Activated naive CD4-positive, alpha-beta T cell treated with anti-CD3 and anti-CD28 coated beads, Interleukin-2, amount 50 U/mL, for 24 hours (primary cell): ENCODE measurements around the gene GAL.

Experiments used
- H3K27ac Mint-ChIP-seq: one replicate; pipeline ENCODE4 v1.8.0; 2021; ENCODE audit warnings: mild to moderate bottlenecking, mixed read lengths
- H3K27me3 Mint-ChIP-seq: one replicate; pipeline ENCODE4 v1.8.0; 2021; ENCODE audit warnings: mixed read lengths
- H3K36me3 Mint-ChIP-seq: one replicate; pipeline ENCODE4 v1.8.0; 2021; ENCODE audit warnings: mixed read lengths
- H3K4me1 Mint-ChIP-seq: one replicate; pipeline ENCODE4 v1.8.0; 2021; ENCODE audit warnings: mixed read lengths
- H3K4me3 Mint-ChIP-seq: one replicate; pipeline ENCODE4 v1.8.0; 2021; ENCODE audit warnings: mild to moderate bottlenecking, mixed read lengths
- H3K9me3 Mint-ChIP-seq: one replicate; pipeline ENCODE4 v1.8.0; 2021; ENCODE audit warnings: mixed read lengths

The GAL gene

GRCh38 chr11:68654978-68655377 is 29.4 kb upstream of the GAL start:
- H3K27me3 Mint-ChIP-seq, result no peaks in the 10 kb centered on the region
- no peaks in the 10 kb centered on the region for H3K36me3 Mint-ChIP-seq
- H3K4me3 Mint-ChIP-seq, result no peak overlapping the region
- no peak overlapping the region for H3K27ac Mint-ChIP-seq
- H3K4me1 Mint-ChIP-seq, result no peaks in the 10 kb centered on the region
- no peaks in the 10 kb centered on the region for H3K9me3 Mint-ChIP-seq

DNA sequence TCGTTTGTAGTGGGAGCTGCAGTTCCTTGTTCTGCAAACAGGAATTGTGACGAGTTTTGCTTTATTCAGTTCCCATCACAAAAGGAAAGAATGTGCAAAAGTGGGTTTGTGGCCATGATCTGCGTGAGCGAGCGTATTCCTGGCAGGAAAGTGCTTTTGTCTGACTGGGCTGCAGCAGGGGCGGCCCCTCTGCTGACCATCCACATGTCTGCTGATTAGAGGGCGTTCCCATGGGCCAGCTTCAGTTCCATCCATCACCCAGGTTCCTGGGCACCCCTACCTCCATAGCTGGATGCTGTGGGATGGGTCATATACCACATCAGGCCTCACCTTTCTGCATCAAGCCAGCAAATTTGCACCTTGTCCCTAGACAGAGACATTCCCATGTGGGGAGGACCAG is 28.9 kb upstream of the GAL start:
- Mint-ChIP-seq H3K4me3 (no peak overlapping the region), H3K27ac (no peak overlapping the region), H3K36me3 (no peaks in the 10 kb centered on the region), H3K27me3 (no peaks in the 10 kb centered on the region), H3K9me3 (no peaks in the 10 kb centered on the region), H3K4me1 (no peaks in the 10 kb centered on the region)

- H3K4me1 Mint-ChIP-seq, result no peaks in the 10 kb centered on the region
- H3K4me3 Mint-ChIP-seq, result no peak overlapping the region
- no peaks in the 10 kb centered on the region for H3K27me3 Mint-ChIP-seq
- no peaks in the 10 kb centered on the region for H3K9me3 Mint-ChIP-seq
- no peaks in the 10 kb centered on the region for H3K36me3 Mint-ChIP-seq
- H3K27ac Mint-ChIP-seq, result no peak overlapping the region
Observed at GRCh38 chr11:68655806-68656205, 28.5 kb upstream of the GAL start.

- Mint-ChIP-seq H3K27me3 (no peaks in the 10 kb centered on the region), H3K4me1 (no peaks in the 10 kb centered on the region), H3K4me3 (no peak overlapping the region), H3K36me3 (no peaks in the 10 kb centered on the region), H3K9me3 (no peaks in the 10 kb centered on the region), H3K27ac (no peak overlapping the region)
Observed at GRCh38 chr11:68657021-68657780, 27.1 kb upstream of the GAL start.

DNA sequence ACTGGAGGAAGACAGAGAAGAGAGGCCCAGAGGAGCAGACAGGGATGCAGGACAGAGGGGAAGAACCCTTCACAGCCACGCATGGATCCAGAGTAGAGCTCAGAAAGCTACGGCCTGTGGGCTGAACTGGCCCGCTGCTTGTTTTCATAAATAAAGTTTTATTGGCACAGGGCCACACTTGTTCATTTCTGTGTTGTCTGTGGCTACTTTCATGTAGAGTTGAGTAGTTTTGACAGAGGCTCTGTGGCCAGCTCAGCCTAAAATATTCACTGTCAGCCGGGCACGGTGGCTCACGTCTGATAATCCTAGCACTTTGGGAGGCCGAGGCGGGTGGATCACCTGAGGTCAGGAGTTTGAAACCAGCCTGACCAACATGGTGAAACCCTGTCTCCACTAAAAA is 26.2 kb upstream of the GAL start:
- H3K4me3 Mint-ChIP-seq, result no peak overlapping the region
- no peaks in the 10 kb centered on the region for H3K36me3 Mint-ChIP-seq
- H3K9me3 Mint-ChIP-seq, result no peaks in the 10 kb centered on the region
- H3K27ac Mint-ChIP-seq, result no peak overlapping the region
- H3K27me3 Mint-ChIP-seq, result no peaks in the 10 kb centered on the region
- H3K4me1 Mint-ChIP-seq, result no peaks in the 10 kb centered on the region

- H3K4me1 Mint-ChIP-seq, result no peaks in the 10 kb centered on the region
- H3K4me3 Mint-ChIP-seq, result no peak overlapping the region
- H3K27me3 Mint-ChIP-seq, result no peaks in the 10 kb centered on the region
- no peak overlapping the region for H3K27ac Mint-ChIP-seq
- no peaks in the 10 kb centered on the region for H3K9me3 Mint-ChIP-seq
- no peaks in the 10 kb centered on the region for H3K36me3 Mint-ChIP-seq
Observed at GRCh38 chr11:68658661-68659060, 25.7 kb upstream of the GAL start.

DNA sequence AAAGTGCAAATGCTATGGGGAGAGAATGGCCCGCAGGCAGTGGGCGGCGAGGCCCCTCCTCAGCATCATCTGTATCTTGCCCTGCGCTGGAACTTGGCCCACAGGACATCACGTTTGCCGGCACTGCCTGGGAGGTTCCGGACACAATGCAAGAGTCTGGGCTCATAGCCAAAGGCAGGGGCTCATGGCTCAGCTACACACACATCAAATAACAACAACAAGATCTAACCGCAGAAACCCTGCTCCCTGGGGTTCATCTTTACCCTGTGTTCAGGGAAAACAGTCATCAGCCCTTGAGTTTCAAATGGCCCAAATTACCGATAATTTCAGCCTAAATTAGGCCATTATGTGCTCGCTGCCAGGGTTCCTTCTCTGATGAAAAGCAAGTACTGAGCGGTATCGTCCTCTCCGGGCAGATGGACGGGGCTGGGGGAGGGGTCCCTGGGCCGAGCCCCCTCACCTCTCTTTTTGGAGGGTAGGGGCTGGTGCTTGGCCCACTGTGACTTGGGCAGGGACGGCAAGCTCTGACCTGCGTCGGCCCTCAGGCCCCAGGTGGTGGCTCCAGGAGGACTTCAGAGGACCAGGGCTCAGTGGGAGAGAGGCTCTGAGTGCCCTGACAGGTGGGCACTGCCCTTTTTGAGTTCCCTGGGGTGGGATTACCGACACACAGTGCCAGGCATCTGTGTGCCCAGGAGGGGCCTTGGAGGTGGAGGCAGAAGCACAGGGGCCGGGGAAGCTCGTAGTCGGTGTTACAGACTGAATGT is 25.0 kb upstream of the GAL start:
- H3K27me3 Mint-ChIP-seq, result no peaks in the 10 kb centered on the region
- no peak overlapping the region for H3K4me3 Mint-ChIP-seq
- H3K27ac Mint-ChIP-seq, result no peak overlapping the region
- no peaks in the 10 kb centered on the region for H3K4me1 Mint-ChIP-seq
- H3K36me3 Mint-ChIP-seq, result no peaks in the 10 kb centered on the region
- no peaks in the 10 kb centered on the region for H3K9me3 Mint-ChIP-seq

- Mint-ChIP-seq H3K4me1 (no peaks in the 10 kb centered on the region), H3K27me3 (peaks cover 1% of the 10 kb centered on the region), H3K27ac (no peak overlapping the region)
Observed at GRCh38 chr11:68660066-68660810, 24.1 kb upstream of the GAL start.

DNA sequence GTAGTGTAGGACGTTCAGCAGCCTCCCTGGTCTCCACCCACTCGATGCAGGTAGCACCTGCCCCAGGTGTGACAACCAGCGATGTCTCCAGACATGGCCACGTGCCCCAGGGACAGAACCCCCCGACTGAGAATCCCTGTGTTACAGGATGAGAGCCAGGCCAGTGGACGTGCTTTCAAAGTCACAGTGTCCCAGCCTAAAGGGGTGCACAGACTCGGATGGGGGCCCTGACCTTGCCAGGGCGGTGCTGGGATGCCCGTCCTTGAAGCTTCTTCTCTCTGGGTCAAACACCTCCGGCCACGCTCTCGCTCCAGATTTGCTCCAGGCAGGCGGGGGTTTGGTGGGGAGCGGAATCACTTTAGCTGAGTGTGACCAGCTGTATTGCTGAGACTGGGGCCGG is 23.3 kb upstream of the GAL start:
- Mint-ChIP-seq H3K27me3 (peaks cover 1% of the 10 kb centered on the region), H3K36me3 (no peaks in the 10 kb centered on the region)

More at GRCh38 chr11:68660066-68660810, 24.1 kb upstream of the GAL start:
- Mint-ChIP-seq H3K9me3 (no peaks in the 10 kb centered on the region), H3K36me3 (no peaks in the 10 kb centered on the region), H3K4me3 (no peak overlapping the region)

GRCh38 chr11:68661697-68662603 is 22.4 kb upstream of the GAL start:
- no peaks in the 10 kb centered on the region for H3K9me3 Mint-ChIP-seq
- no peak overlapping the region for H3K27ac Mint-ChIP-seq
- no peak overlapping the region for H3K4me3 Mint-ChIP-seq
- no peaks in the 10 kb centered on the region for H3K36me3 Mint-ChIP-seq
- no peaks in the 10 kb centered on the region for H3K4me1 Mint-ChIP-seq
- H3K27me3 Mint-ChIP-seq, result peaks cover 1% of the 10 kb centered on the region

More for the DNA sequence above, 23.3 kb upstream of the GAL start:
- no peaks in the 10 kb centered on the region for H3K4me1 Mint-ChIP-seq
- H3K27ac Mint-ChIP-seq, result no peak overlapping the region
- H3K4me3 Mint-ChIP-seq, result no peak overlapping the region
- no peaks in the 10 kb centered on the region for H3K9me3 Mint-ChIP-seq

DNA sequence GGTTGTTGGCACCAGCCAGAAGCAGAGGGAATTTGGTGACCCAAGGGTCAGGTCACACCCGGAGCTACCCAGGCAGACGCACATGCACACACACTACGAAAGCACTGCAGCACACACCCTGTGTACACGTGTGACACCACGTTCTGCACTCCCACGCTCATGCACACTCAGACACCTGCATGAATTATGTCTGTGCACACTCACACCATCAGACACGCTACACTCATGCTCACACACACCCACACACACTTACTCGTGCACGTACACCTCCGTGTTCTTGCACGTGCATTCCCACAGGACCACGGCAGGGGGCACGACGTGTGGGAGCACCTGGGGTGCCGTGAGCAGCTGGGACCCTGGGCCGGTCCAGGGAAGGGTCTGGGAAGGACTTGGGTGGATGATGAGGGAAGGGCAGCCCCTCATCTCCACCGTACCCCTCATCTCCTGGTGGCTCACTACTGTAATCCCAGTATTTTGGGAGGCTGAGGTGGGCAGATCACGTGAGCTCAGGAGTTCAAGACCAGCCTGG is 20.8 kb upstream of the GAL start:
- Mint-ChIP-seq H3K4me3 (no peak overlapping the region), H3K27me3 (peaks cover 1% of the 10 kb centered on the region), H3K9me3 (no peaks in the 10 kb centered on the region), H3K27ac (no peak overlapping the region), H3K4me1 (no peaks in the 10 kb centered on the region), H3K36me3 (no peaks in the 10 kb centered on the region)

GRCh38 chr11:68664141-68664540 is 20.2 kb upstream of the GAL start:
- Mint-ChIP-seq H3K27me3 (peaks cover 1% of the 10 kb centered on the region), H3K36me3 (no peaks in the 10 kb centered on the region), H3K4me1 (no peaks in the 10 kb centered on the region), H3K27ac (no peak overlapping the region), H3K9me3 (no peaks in the 10 kb centered on the region), H3K4me3 (no peak overlapping the region)

GRCh38 chr11:68664906-68665305 is 19.4 kb upstream of the GAL start:
- H3K27ac Mint-ChIP-seq, result no peak overlapping the region
- no peaks in the 10 kb centered on the region for H3K36me3 Mint-ChIP-seq
- peaks cover 1% of the 10 kb centered on the region for H3K27me3 Mint-ChIP-seq
- H3K9me3 Mint-ChIP-seq, result no peaks in the 10 kb centered on the region
- H3K4me3 Mint-ChIP-seq, result no peak overlapping the region
- H3K4me1 Mint-ChIP-seq, result no peaks in the 10 kb centered on the region

DNA sequence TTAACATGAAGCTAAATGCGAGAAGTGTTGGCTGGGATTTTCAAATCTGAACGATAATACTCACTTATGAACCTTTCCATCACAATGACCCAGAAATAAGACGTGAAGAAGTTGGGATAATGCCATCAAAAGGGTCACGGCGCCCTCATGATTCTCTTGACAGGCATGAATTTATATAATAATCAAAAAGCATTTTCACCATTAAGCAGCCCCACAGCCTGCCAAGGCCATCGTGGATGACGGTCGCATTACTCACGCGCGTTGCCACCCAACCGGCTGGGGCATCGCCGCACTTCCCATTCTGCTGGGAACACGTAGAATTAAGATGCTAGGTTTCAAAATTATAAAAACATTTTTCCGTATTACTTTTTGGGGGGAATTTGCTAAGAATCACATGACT is 18.9 kb upstream of the GAL start:
- no peak overlapping the region for H3K27ac Mint-ChIP-seq
- H3K4me3 Mint-ChIP-seq, result no peak overlapping the region
- H3K36me3 Mint-ChIP-seq, result no peaks in the 10 kb centered on the region
- peaks cover 1% of the 10 kb centered on the region for H3K27me3 Mint-ChIP-seq
- H3K4me1 Mint-ChIP-seq, result no peaks in the 10 kb centered on the region
- H3K9me3 Mint-ChIP-seq, result no peaks in the 10 kb centered on the region

- H3K27ac Mint-ChIP-seq, result no peak overlapping the region
- peaks cover 1% of the 10 kb centered on the region for H3K27me3 Mint-ChIP-seq
- H3K9me3 Mint-ChIP-seq, result no peaks in the 10 kb centered on the region
- no peaks in the 10 kb centered on the region for H3K36me3 Mint-ChIP-seq
- H3K4me1 Mint-ChIP-seq, result no peaks in the 10 kb centered on the region
- no peak overlapping the region for H3K4me3 Mint-ChIP-seq
Observed at GRCh38 chr11:68666849-68667248, 17.5 kb upstream of the GAL start.
